Adipocyte (in vitro differentiated cells): ENCODE measurements around the gene SLC2A9.

Experiments
- DNase-seq: peaks from one replicate; pipeline ENCODE4 v3.0.0-alpha.2; 2015; ENCODE audit warnings: low read depth
- H3K27me3 ChIP-seq: replicated peaks from 2 replicates; pipeline ENCODE4 v1.7.0; 2013; ENCODE audit warnings: mild to moderate bottlenecking, low read length, moderate library complexity; ENCODE audit not compliant: control insufficient read depth, insufficient read depth
- H3K36me3 ChIP-seq: 2 replicates; pipeline ENCODE4 v1.7.0; 2013; ENCODE audit warnings: low read length, mild to moderate bottlenecking, moderate library complexity; ENCODE audit not compliant: control insufficient read depth, insufficient read depth, severe bottlenecking
- H3K4me1 ChIP-seq: 2 replicates; pipeline ENCODE4 v1.7.0; 2013; ENCODE audit warnings: mild to moderate bottlenecking, low read length, moderate library complexity; ENCODE audit not compliant: control insufficient read depth, insufficient read depth
- H3K4me3 ChIP-seq: 2 replicates; pipeline ENCODE4 v1.7.0; 2013; ENCODE audit warnings: mild to moderate bottlenecking, low read length, moderate library complexity
- H3K9ac ChIP-seq: 2 replicates; pipeline ENCODE4 v1.7.0; 2013; ENCODE audit warnings: mild to moderate bottlenecking, low read length, moderate library complexity
- H3K9me3 ChIP-seq: 2 replicates; pipeline ENCODE4 v1.7.0; 2013; ENCODE audit warnings: mild to moderate bottlenecking, low read length, moderate library complexity; ENCODE audit not compliant: control insufficient read depth

Gene SLC2A9

DNA sequence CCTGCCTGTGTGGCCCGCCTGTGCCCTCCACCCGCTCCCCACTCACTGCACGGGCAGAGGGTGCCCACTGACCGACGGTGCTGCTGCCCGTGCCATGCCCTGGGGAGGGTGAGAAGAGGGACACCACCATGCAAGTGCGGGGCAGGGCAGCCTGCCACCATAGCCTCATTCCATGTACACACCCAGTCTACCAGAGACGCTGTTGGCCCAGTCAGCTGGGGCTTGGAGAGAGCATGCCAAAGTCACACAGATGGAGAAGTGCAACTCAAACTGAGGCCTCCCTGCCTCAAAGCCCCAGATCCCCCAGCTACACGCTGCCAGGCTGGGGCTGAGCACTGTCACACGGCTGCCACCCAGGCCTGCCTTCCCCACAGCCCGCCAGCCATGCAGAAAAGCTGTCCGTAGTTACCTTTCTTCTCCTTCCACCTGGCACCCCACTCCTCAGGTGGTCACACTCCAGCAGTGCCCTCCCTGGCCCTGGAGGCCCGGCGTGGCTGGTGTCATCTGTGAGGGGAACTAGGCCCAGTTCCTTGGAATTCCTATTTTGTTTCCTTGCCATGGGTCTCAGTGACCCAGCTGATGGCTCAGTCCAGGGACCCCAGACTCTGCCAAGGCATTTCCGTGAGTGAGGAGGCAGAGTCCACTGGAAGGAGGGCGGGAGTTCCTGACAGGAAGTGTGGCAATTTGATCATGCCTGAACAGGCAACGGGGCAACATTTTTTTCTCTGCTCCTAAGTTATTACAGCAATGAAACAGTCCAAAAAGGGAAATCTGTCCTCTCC lies at the start of gene SLC2A9:
Gene SLC2A9 (minus strand): TSS at position 627 of the 782 bp plus-strand sequence. CDS start 68 bp downstream, at position 559.
- H3K36me3 ChIP-seq = no peaks in the 10 kb centered on the region
- no peak within 1 kb of the TSS for H3K9ac ChIP-seq
- H3K9me3 ChIP-seq = no peaks in the 10 kb centered on the region
- peaks cover 11% of the 10 kb centered on the region for H3K4me1 ChIP-seq
- no peak for DNase-seq
- H3K27me3 ChIP-seq = peaks cover 7% of the 10 kb centered on the region
- H3K4me3 ChIP-seq = no peak within 1 kb of the TSS

DNA sequence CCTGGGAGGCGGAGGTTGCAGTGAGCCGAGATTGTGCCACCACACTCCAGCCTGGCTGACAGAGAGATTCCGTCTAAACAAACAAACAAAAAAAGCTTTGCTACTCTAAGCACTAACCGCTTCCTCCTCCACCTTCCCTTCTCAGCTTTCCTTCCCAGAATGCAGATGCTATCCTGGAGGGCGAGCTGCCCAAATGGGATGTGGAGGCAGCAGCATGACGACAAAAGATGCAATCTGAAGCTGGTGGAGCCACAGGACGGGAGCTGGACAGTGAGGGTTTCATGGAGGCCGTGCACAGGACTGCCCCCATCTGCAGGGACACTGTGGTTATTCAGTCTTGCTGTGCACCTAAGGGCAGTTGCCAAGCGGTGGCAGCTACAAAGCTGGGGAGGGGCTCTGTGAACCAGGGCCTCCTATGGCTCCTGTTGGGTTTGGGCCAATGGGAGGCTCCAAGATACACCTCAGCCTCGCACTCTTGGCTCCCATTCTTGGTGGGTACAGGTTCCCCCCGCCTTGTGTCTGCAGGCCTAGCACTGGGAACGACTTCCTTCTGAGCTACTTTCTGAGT lies 47.9 kb upstream of the SLC2A9 start:
- Histone ChIP-seq H3K4me3 (no peak overlapping the region), H3K27me3 (no peaks in the 10 kb centered on the region), H3K9me3 (no peaks in the 10 kb centered on the region), H3K36me3 (peaks cover 30% of the 10 kb centered on the region), H3K4me1 (peaks cover 2% of the 10 kb centered on the region), H3K9ac (no peak overlapping the region)
- DNase-seq = no peak

DNA sequence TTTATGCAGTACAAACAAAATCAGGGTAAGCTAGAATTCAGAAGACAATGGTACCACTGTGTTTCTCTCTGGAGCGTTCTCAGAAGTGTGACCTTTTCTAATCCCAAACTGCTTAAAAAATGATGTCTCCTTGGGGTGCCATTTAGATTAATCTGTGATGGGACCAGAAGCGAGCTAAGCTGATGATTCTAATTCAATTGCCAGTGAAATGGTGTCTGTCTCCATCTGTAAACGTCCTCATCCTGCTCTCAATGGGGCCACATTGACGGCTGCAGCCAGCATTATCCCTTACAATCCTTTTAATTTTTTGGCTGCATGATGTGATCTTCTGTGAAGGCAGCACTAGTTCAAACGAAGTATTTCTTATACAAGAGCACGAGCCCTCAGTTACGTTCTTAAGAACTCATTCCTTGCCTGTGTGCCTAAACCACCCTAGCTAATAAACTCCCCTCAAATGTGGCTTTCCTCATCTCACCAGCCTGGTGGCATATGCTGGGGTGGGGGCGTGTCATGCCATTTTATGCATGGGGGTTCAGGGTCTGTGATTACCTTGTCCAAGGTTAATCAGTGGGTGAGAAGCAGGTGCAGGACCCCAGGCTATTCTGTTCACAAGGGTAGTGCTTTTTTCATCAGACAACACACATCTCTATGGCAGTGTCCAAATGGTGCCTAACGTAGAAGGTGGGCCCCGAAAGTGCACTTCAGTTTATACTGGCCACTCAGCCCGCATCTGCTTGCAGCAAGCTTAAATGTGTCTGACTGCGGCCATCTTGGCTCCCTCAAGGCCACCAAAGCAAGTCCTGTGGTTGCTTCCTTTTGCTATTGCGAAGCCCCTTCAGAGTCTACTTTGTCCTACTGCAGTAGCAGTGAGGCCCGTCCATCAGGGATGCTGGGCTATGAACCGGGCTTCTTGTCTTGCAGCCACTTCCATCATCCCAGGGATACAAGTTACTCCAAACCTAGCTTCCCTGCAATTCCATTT lies 45.7 kb upstream of the SLC2A9 start:
- H3K9me3 ChIP-seq = no peaks in the 10 kb centered on the region
- no peak for DNase-seq
- H3K4me3 ChIP-seq = no peak overlapping the region
- peaks cover 10% of the 10 kb centered on the region for H3K36me3 ChIP-seq
- H3K9ac ChIP-seq = no peak overlapping the region
- H3K27me3 ChIP-seq = no peaks in the 10 kb centered on the region
- H3K4me1 ChIP-seq = peaks cover 6% of the 10 kb centered on the region

DNA sequence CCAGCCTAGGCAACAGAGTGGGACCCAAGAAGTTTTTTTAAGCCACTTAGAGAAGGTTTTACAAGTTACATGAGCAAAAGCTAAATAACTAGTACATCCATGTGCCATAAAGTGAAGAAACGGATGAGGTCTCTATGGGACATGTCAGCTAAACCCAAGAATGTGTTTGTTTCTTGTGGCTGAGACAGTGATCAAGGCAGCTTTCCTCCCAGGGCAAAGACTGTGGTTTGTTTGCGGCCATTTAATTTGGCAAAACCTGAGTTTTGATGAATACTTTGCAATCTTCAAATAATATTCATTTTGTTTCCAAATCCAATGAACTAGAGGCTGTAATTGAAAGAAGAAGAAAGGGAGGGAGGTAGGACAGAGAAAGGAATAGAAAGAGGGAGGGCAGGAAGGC lies 44.9 kb upstream of the SLC2A9 start:
- Histone ChIP-seq H3K9ac (no peak overlapping the region), H3K36me3 (peaks cover 10% of the 10 kb centered on the region), H3K4me3 (no peak overlapping the region), H3K4me1 (peaks cover 6% of the 10 kb centered on the region), H3K27me3 (no peaks in the 10 kb centered on the region), H3K9me3 (no peaks in the 10 kb centered on the region)
- DNase-seq = no peak

DNA sequence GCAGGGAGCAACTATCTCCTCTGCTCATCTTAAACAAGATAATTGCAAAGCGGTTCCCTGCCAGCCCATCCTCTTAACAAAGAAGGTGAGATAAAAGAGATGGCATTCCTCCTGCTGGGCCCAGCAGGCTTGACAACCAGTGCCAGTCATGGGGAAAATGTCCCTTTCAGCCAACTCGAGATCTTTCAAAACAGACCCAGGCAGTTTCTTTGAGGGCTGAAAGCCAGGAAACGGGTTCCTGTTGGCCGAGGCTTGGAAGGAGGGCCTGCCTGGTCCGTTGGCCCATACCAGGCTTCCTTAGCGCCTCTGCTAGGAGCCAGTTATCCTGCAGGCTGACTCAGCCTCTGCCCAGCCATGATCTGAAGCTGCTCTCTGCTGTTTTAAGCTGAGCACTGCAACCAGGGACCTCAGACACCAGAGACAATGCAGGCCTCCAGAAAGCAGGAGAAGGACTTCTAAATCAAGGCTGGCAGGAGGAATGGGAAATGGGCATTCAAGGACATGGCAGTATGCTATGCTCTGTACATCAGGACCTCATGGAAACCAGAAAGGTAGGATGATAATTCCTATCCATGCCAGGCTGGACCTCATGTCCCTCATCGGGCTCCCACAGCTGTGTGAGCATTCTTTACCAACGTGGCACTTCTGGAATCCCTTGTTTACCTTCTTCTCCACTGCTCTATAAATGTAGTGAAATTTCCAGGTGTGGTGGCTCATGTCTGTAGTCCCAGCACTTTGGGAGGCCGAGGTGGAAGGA lies 42.4 kb upstream of the SLC2A9 start:
- no peaks in the 10 kb centered on the region for H3K27me3 ChIP-seq
- no peak overlapping the region for H3K4me3 ChIP-seq

DNA sequence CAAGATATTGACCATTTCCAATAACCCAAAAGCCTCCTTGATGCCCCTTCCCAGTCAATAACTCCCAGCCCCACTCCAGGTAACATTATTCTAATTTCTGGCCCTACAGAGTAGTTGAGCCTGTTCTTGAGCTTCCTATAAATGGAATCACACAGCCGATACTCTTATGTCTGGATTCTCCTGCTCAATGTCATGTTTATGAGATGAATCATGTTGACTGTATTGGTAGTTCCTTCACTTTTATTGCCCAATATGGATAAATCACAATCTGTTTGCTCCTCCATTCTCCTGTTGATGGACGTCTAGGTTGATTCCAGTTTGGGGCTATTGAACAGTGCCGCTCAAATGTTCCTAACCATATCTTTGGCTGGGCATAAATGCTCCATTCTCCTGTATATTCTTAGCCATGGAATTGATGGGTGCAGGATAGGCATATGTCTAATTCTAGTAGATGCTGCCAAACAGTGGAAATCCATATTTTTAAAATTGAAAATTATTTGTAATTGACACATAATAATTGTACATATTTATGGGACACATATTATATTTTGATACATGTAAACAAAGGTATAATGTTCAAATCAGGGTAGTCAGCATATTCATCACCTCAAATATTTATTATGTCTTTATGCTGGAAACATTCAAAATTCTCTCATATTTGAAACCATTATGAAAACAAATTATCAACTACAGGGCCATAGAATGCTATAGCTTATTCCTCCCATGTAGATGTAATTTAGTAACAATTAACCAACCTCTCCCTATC lies 40.5 kb upstream of the SLC2A9 start:
- no peaks in the 10 kb centered on the region for H3K27me3 ChIP-seq
- H3K4me1 ChIP-seq = peaks cover 6% of the 10 kb centered on the region
- no peak overlapping the region for H3K9ac ChIP-seq
- no peak overlapping the region for H3K4me3 ChIP-seq
- H3K36me3 ChIP-seq = peaks cover 3% of the 10 kb centered on the region
- no peak for DNase-seq
- no peaks in the 10 kb centered on the region for H3K9me3 ChIP-seq

More for the DNA sequence above, 42.4 kb upstream of the SLC2A9 start:
- H3K9me3 ChIP-seq = no peaks in the 10 kb centered on the region
- DNase-seq = peak; percentile 23
- H3K4me1 ChIP-seq = peaks cover 6% of the 10 kb centered on the region
- peak overlapping the region; percentile 35 for H3K9ac ChIP-seq
- peaks cover 10% of the 10 kb centered on the region for H3K36me3 ChIP-seq

DNA sequence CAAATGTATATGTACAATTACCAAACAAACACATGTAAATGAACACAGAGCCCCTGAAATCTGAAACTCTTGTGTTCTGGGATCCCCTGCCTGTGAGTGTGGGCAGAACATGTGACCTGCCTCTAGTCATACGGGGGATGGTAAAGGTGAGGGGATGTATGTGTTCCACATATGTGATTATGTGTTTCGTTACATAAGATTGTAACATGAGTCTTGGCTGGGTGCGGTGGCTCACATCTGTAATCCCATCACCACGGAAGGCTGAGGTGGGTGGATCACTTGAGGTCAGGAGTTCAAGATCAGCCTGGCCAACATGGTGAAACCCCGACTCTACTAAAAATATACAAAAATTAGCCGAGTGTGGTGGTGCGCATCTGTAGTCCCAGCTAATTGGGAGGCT lies 37.1 kb upstream of the SLC2A9 start:
- no peaks in the 10 kb centered on the region for H3K36me3 ChIP-seq
- H3K4me1 ChIP-seq = no peaks in the 10 kb centered on the region
- no peak overlapping the region for H3K4me3 ChIP-seq
- DNase-seq = no peak
- no peak overlapping the region for H3K9ac ChIP-seq
- no peaks in the 10 kb centered on the region for H3K9me3 ChIP-seq
- no peaks in the 10 kb centered on the region for H3K27me3 ChIP-seq

DNA sequence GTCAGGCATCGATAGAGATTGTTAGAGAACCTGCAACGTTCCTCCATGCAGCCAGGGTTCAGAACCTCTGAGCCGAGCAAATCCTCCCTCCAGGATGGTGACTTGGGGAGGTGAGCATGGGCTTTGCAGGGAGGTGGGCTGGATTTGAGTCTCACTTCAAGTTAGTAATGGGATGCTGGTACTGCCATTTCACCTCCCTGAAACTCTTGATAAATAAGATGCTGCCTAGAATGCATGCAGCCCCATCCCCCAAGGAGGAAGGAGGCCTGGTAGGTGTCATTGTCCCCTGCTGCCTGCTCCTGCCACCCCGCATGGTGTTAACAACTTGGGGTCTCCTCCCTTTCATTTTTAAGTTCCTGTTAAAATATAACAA lies 35.7 kb upstream of the SLC2A9 start:
- H3K9me3 ChIP-seq = no peaks in the 10 kb centered on the region
- H3K4me3 ChIP-seq = no peak overlapping the region
- H3K36me3 ChIP-seq = no peaks in the 10 kb centered on the region
- H3K9ac ChIP-seq = no peak overlapping the region
- H3K4me1 ChIP-seq = no peaks in the 10 kb centered on the region
- peaks cover 8% of the 10 kb centered on the region for H3K27me3 ChIP-seq
- DNase-seq = no peak

DNA sequence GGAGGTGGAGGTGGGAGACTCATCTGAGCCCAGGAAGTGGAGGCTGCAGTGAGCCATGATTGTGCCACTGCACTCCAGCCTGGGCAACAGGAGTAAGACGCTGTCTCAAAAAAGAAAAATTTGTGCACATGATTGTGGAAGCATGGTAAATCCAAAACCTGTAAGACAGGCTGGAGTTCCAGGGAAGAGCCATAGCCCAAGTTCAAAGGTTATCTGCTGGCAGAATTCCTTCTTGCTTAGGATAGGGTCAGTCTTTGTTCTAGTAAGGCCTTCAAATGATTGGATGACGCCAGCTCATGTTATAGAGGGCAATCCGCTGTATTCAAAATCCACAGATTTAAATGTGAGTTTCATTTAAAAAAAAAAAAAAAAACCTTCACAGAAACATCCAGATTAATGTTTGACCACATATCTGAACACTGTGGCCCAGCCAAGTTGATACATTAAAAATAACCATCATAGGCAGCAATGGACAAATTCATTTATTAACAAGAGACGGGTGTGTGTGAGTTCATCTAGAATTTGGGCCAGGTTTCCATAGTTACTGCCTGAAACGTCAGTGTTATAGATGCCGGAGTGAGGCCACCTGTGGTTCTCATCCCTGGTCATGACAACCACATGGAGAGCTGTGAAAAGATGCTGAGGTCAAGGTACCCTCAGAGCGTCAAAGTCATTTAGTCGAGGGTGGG lies 35.2 kb upstream of the SLC2A9 start:
- no peaks in the 10 kb centered on the region for H3K9me3 ChIP-seq
- no peak overlapping the region for H3K4me3 ChIP-seq
- H3K4me1 ChIP-seq = no peaks in the 10 kb centered on the region
- no peak overlapping the region for H3K9ac ChIP-seq
- H3K27me3 ChIP-seq = peaks cover 12% of the 10 kb centered on the region
- H3K36me3 ChIP-seq = no peaks in the 10 kb centered on the region
- no peak for DNase-seq

DNA sequence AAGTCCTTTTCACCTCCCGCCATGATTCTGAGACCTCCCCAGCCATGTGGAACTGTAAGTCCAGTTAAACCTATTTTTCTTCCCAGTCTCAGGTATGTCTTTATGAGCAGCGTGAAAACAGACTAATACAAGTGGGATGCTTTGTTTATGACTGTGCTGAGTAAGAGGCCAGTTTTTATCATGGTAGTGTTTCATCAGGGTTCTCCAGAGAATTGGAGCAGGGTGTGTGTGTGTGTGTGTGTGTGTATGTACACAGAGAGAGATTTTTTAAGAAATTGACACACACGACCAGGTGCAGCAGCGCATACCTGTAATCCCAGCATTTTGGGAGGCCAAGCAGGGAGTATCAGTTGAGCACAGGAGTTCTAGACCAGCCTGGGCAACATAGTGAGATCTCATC lies 34.6 kb upstream of the SLC2A9 start:
- Histone ChIP-seq H3K4me1 (no peaks in the 10 kb centered on the region), H3K4me3 (no peak overlapping the region), H3K9ac (no peak overlapping the region), H3K9me3 (no peaks in the 10 kb centered on the region), H3K27me3 (peaks cover 18% of the 10 kb centered on the region), H3K36me3 (no peaks in the 10 kb centered on the region)
- DNase-seq = no peak
